WTC11 (cell line): ENCODE results near the gene EBF3. TPM values are rescaled to one million over a fixed set of nuclear protein-coding genes. Genes with fewer than 3 reads are reported as not detected.

Source experiments
- ATAC-seq: fragments of 200-7000 bp; cut with Tn5 transposase; 2 replicates; pipeline ENCODE4 v1.10.0; 2021; ENCODE audit warnings: mild to moderate bottlenecking, moderate library complexity
- CTCF ChIA-PET: fragments of 300-600 bp; sonication (Branson Sonifier 250); formaldehyde crosslinking; loops from one replicate; lab custom pipeline; 2021; ENCODE audit warnings: antibody characterized with exemption; lab: Charles Lee
- POLR2A ChIA-PET: fragments of 350-600 bp; sonication (Branson Sonifier 250); formaldehyde crosslinking; loops from one replicate; lab custom pipeline; 2021; ENCODE audit warnings: antibody characterized with exemption; lab: Charles Lee
- DNase-seq: peaks from one replicate; pipeline ENCODE4 v3.0.0; 2021; ENCODE audit warnings: low spot score
- H3K27ac Mint-ChIP-seq: 2 replicates; pipeline ENCODE4 v1.8.0; 2021; ENCODE audit warnings: mixed read lengths
- H3K27me3 Mint-ChIP-seq: 2 replicates; pipeline ENCODE4 v1.8.0; 2021; ENCODE audit warnings: low read depth, mild to moderate bottlenecking, moderate library complexity, mixed read lengths
- H3K36me3 Mint-ChIP-seq: 2 replicates; pipeline ENCODE4 v1.8.0; 2021; ENCODE audit warnings: mixed read lengths
- H3K4me1 Mint-ChIP-seq: 2 replicates; pipeline ENCODE4 v1.8.0; 2022; ENCODE audit warnings: mixed read lengths
- H3K4me3 Mint-ChIP-seq: 2 replicates; pipeline ENCODE4 v1.8.0; 2021; ENCODE audit warnings: mild to moderate bottlenecking, moderate library complexity, mixed read lengths
- H3K9me3 Mint-ChIP-seq: 2 replicates; pipeline ENCODE4 v1.8.0; 2021; ENCODE audit warnings: mixed read lengths
- AFF4 ChIP-seq: sonication (generic); formaldehyde crosslinking; IDR thresholded peaks from 2 replicates; pipeline ENCODE4 v1.8.1; 2023; ENCODE audit warnings: mild to moderate bottlenecking, missing genetic modification reagents, borderline replicate concordance
- ATF1 ChIP-seq: sonication (generic); formaldehyde crosslinking; IDR thresholded peaks from 2 replicates; pipeline ENCODE4 v1.8.1; 2023; ENCODE audit warnings: mild to moderate bottlenecking, moderate library complexity, missing genetic modification reagents
- CREM ChIP-seq: sonication (generic); formaldehyde crosslinking; IDR thresholded peaks from 2 replicates; pipeline ENCODE4 v1.8.1; 2022; ENCODE audit warnings: mild to moderate bottlenecking, missing genetic modification reagents, moderate library complexity
- ETV6 ChIP-seq: sonication (generic); formaldehyde crosslinking; IDR thresholded peaks from 2 replicates; pipeline ENCODE4 v1.8.1; 2022; ENCODE audit warnings: mild to moderate bottlenecking, missing genetic modification reagents
- JUN ChIP-seq: sonication (generic); formaldehyde crosslinking; IDR thresholded peaks from 2 replicates; pipeline ENCODE4 v1.8.0; 2023; ENCODE audit warnings: mild to moderate bottlenecking, missing genetic modification reagents
- MLX ChIP-seq: sonication (generic); formaldehyde crosslinking; IDR thresholded peaks from 2 replicates; pipeline ENCODE4 v1.8.1; 2023; ENCODE audit warnings: mild to moderate bottlenecking, missing genetic modification reagents, moderate library complexity
- MXD4 ChIP-seq: fragments of 250-450 bp; sonication (Bioruptor Pico); IDR thresholded peaks from 2 replicates; pipeline ENCODE4 v1.8.0; 2021; ENCODE audit warnings: mild to moderate bottlenecking, moderate library complexity, borderline replicate concordance
- MYBL2 ChIP-seq: sonication (generic); formaldehyde crosslinking; IDR thresholded peaks from 2 replicates; pipeline ENCODE4 v1.8.1; 2023; ENCODE audit warnings: mild to moderate bottlenecking, moderate library complexity, missing genetic modification reagents
- NFE2L1 ChIP-seq: sonication (generic); formaldehyde crosslinking; IDR thresholded peaks from 2 replicates; pipeline ENCODE4 v1.8.1; 2023; ENCODE audit warnings: missing genetic modification reagents
- PRDM15 ChIP-seq: sonication (generic); formaldehyde crosslinking; IDR thresholded peaks from 2 replicates; pipeline ENCODE4 v1.8.0; 2022; ENCODE audit warnings: missing genetic modification reagents
- SMAD3 ChIP-seq: sonication (generic); formaldehyde crosslinking; IDR thresholded peaks from 2 replicates; pipeline ENCODE4 v1.8.0; 2022; ENCODE audit warnings: missing genetic modification reagents, mild to moderate bottlenecking, borderline replicate concordance
- TEAD1 ChIP-seq: sonication (generic); formaldehyde crosslinking; IDR thresholded peaks from 2 replicates; pipeline ENCODE4 v1.8.0; 2022; ENCODE audit warnings: mild to moderate bottlenecking, missing genetic modification reagents
- ZNF671 ChIP-seq: fragments of 250-450 bp; sonication (Bioruptor Pico); IDR thresholded peaks from 2 replicates; pipeline ENCODE4 v1.8.0; 2021; ENCODE audit warnings: mild to moderate bottlenecking
- total RNA-seq: library from RNA; stranded (reverse); gene quantifications from 3 replicates; pipeline ENCODE4 v1.2.3, GENCODE V29; 2021
- TF ChIP-seq, protein P1 (sequence below): sonication (generic); formaldehyde crosslinking; conservative IDR thresholded peaks from 2 replicates; pipeline ENCODE4 v1.8.1; 2023; ENCODE audit warnings: mild to moderate bottlenecking, low read depth, missing genetic modification reagents, moderate library complexity
- TF ChIP-seq, protein P2 (sequence below): sonication (generic); formaldehyde crosslinking; IDR thresholded peaks from 2 replicates; pipeline ENCODE4 v1.8.0; 2022; ENCODE audit warnings: mild to moderate bottlenecking, missing genetic modification reagents
- TF ChIP-seq, protein P3 (sequence below): sonication (generic); formaldehyde crosslinking; IDR thresholded peaks from 2 replicates; pipeline ENCODE4 v1.8.0; 2022; ENCODE audit warnings: mild to moderate bottlenecking, missing genetic modification reagents
- TF ChIP-seq, protein P4 (sequence below): sonication (generic); formaldehyde crosslinking; IDR thresholded peaks from 2 replicates; pipeline ENCODE4 v1.8.0; 2023; ENCODE audit warnings: mild to moderate bottlenecking, missing genetic modification reagents

EBF3 gene
- total RNA-seq, 1 experiment from 2014 or later, result 1.2 TPM

- peaks cover 47% of the 10 kb centered on the region for H3K4me1 Mint-ChIP-seq
- ChIA-PET CTCF (interaction anchor here (0.8 to 3.9 kb wide), 6 partner anchors 9 to 268 kb away, joined by 4 to 26 read pairs (median 12); partner anchors contain the start of gene GLRX3), POLR2A (interaction anchor here (0.7 kb wide), 1 partner anchor 41 kb away, joined by 3 read pairs; no protein-coding TSS in a partner anchor)
- H3K27ac Mint-ChIP-seq, result no peak overlapping the region
- peak; percentile 41 for DNase-seq
- TF ChIP-seq AFF4 (CRISPR knock-in tag) (no peak), PRDM15 (no peak), MLX (CRISPR knock-in tag) (no peak), MXD4 (CRISPR knock-in tag) (no peak), ZNF671 (no peak), JUN (CRISPR knock-in tag) (no peak), ETV6 (CRISPR knock-in tag) (no peak), ATF1 (CRISPR knock-in tag) (no peak), TEAD1 (CRISPR knock-in tag) (no peak), CREM (CRISPR knock-in tag) (no peak), MYBL2 (CRISPR knock-in tag) (no peak), NFE2L1 (CRISPR knock-in tag) (no peak), SMAD3 (CRISPR knock-in tag) (no peak)
- TF ChIP-seq, protein P1, sequence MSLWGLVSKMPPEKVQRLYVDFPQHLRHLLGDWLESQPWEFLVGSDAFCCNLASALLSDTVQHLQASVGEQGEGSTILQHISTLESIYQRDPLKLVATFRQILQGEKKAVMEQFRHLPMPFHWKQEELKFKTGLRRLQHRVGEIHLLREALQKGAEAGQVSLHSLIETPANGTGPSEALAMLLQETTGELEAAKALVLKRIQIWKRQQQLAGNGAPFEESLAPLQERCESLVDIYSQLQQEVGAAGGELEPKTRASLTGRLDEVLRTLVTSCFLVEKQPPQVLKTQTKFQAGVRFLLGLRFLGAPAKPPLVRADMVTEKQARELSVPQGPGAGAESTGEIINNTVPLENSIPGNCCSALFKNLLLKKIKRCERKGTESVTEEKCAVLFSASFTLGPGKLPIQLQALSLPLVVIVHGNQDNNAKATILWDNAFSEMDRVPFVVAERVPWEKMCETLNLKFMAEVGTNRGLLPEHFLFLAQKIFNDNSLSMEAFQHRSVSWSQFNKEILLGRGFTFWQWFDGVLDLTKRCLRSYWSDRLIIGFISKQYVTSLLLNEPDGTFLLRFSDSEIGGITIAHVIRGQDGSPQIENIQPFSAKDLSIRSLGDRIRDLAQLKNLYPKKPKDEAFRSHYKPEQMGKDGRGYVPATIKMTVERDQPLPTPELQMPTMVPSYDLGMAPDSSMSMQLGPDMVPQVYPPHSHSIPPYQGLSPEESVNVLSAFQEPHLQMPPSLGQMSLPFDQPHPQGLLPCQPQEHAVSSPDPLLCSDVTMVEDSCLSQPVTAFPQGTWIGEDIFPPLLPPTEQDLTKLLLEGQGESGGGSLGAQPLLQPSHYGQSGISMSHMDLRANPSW (CRISPR knock-in tag), result no peak
- TF ChIP-seq, protein P2, sequence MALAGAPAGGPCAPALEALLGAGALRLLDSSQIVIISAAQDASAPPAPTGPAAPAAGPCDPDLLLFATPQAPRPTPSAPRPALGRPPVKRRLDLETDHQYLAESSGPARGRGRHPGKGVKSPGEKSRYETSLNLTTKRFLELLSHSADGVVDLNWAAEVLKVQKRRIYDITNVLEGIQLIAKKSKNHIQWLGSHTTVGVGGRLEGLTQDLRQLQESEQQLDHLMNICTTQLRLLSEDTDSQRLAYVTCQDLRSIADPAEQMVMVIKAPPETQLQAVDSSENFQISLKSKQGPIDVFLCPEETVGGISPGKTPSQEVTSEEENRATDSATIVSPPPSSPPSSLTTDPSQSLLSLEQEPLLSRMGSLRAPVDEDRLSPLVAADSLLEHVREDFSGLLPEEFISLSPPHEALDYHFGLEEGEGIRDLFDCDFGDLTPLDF, result no peak
- TF ChIP-seq, protein P3, sequence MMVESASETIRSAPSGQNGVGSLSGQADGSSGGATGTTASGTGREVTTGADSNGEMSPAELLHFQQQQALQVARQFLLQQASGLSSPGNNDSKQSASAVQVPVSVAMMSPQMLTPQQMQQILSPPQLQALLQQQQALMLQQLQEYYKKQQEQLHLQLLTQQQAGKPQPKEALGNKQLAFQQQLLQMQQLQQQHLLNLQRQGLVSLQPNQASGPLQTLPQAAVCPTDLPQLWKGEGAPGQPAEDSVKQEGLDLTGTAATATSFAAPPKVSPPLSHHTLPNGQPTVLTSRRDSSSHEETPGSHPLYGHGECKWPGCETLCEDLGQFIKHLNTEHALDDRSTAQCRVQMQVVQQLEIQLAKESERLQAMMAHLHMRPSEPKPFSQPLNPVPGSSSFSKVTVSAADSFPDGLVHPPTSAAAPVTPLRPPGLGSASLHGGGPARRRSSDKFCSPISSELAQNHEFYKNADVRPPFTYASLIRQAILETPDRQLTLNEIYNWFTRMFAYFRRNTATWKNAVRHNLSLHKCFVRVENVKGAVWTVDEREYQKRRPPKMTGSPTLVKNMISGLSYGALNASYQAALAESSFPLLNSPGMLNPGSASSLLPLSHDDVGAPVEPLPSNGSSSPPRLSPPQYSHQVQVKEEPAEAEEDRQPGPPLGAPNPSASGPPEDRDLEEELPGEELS, result no peak
- TF ChIP-seq, protein P4, sequence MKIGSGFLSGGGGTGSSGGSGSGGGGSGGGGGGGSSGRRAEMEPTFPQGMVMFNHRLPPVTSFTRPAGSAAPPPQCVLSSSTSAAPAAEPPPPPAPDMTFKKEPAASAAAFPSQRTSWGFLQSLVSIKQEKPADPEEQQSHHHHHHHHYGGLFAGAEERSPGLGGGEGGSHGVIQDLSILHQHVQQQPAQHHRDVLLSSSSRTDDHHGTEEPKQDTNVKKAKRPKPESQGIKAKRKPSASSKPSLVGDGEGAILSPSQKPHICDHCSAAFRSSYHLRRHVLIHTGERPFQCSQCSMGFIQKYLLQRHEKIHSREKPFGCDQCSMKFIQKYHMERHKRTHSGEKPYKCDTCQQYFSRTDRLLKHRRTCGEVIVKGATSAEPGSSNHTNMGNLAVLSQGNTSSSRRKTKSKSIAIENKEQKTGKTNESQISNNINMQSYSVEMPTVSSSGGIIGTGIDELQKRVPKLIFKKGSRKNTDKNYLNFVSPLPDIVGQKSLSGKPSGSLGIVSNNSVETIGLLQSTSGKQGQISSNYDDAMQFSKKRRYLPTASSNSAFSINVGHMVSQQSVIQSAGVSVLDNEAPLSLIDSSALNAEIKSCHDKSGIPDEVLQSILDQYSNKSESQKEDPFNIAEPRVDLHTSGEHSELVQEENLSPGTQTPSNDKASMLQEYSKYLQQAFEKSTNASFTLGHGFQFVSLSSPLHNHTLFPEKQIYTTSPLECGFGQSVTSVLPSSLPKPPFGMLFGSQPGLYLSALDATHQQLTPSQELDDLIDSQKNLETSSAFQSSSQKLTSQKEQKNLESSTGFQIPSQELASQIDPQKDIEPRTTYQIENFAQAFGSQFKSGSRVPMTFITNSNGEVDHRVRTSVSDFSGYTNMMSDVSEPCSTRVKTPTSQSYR (CRISPR knock-in tag), result no peak
- no peaks in the 10 kb centered on the region for H3K36me3 Mint-ChIP-seq
- no peaks in the 10 kb centered on the region for H3K9me3 Mint-ChIP-seq
- no peak overlapping the region for H3K4me3 Mint-ChIP-seq
- peak; percentile 45 for ATAC-seq
- H3K27me3 Mint-ChIP-seq, result no peaks in the 10 kb centered on the region
These were observed 95.5 kb downstream of the EBF3 start for GRCh38 chr10:129868449-129869035.
